H9 (cell line): Measurements from ENCODE around the gene OTP. TPM values are rescaled to one million over a fixed set of nuclear protein-coding genes. Genes with fewer than 3 reads are reported as not detected.

Experiments used
- DNase-seq: peaks from one replicate; pipeline ENCODE4 v3.0.0-alpha.2; 2017
- H2AFZ ChIP-seq: one replicate; pipeline ENCODE4 v1.6.1; 2013; ENCODE audit warnings: mild to moderate bottlenecking, low read length, control low read depth, moderate library complexity
- H2AK5ac ChIP-seq: 2 replicates; pipeline ENCODE4 v1.6.1; 2013; ENCODE audit warnings: low read length, control low read depth, mixed read lengths; ENCODE audit not compliant: insufficient read length
- H2BK120ac ChIP-seq: one replicate; pipeline ENCODE4 v1.6.1; 2013; ENCODE audit warnings: low read depth, mild to moderate bottlenecking, low read length, control low read depth, inconsistent platforms; ENCODE audit not compliant: poor library complexity, severe bottlenecking
- H2BK12ac ChIP-seq: 2 replicates; pipeline ENCODE4 v1.6.1; 2013; ENCODE audit warnings: low read length, control low read depth, mixed read lengths, low read depth; ENCODE audit not compliant: insufficient read length
- H2BK15ac ChIP-seq: 2 replicates; pipeline ENCODE4 v1.6.1; 2013; ENCODE audit warnings: low read depth, low read length, control low read depth
- H2BK20ac ChIP-seq: one replicate; pipeline ENCODE4 v1.6.1; 2013; ENCODE audit warnings: low read depth, mild to moderate bottlenecking, low read length, control low read depth, inconsistent platforms; ENCODE audit not compliant: poor library complexity, severe bottlenecking
- H2BK5ac ChIP-seq: 2 replicates; pipeline ENCODE4 v1.6.1; 2013; ENCODE audit warnings: low read length, control low read depth, mixed read lengths; ENCODE audit not compliant: insufficient read length
- H3K14ac ChIP-seq: 2 replicates; pipeline ENCODE4 v1.6.1; 2013; ENCODE audit warnings: low read length, control low read depth; ENCODE audit not compliant: insufficient read depth
- H3K18ac ChIP-seq: 2 replicates; pipeline ENCODE4 v1.6.1; 2013; ENCODE audit warnings: low read depth, mild to moderate bottlenecking, mixed read lengths, low read length, control low read depth; ENCODE audit not compliant: insufficient read length
- H3K23ac ChIP-seq: 2 replicates; pipeline ENCODE4 v1.6.1; 2013; ENCODE audit warnings: low read length, control low read depth, mixed read lengths, low read depth; ENCODE audit not compliant: insufficient read length
- H3K23me2 ChIP-seq: 2 replicates; pipeline ENCODE4 v1.6.1; 2013; ENCODE audit warnings: low read depth, mild to moderate bottlenecking, mixed read lengths, low read length, control low read depth; ENCODE audit not compliant: insufficient read length, poor library complexity, severe bottlenecking
- H3K27ac ChIP-seq: 2 replicates; pipeline ENCODE4 v1.5.1; 2013; ENCODE audit warnings: low read length, control low read depth, mixed read lengths, low read depth; ENCODE audit not compliant: insufficient read length
- H3K27me3 ChIP-seq: 2 replicates; pipeline ENCODE4 v1.6.1; 2013; ENCODE audit warnings: low read length, control low read depth, inconsistent platforms; ENCODE audit not compliant: insufficient read depth
- H3K4ac ChIP-seq: 2 replicates; pipeline ENCODE4 v1.6.1; 2013; ENCODE audit warnings: low read depth, mild to moderate bottlenecking, control low read depth, inconsistent platforms, low read length, moderate library complexity
- H3K4me1 ChIP-seq: 2 replicates; pipeline ENCODE4 v1.6.1; 2013; ENCODE audit warnings: low read length, control low read depth, inconsistent platforms; ENCODE audit not compliant: insufficient read depth
- H3K4me2 ChIP-seq: 2 replicates; pipeline ENCODE4 v1.6.1; 2013; ENCODE audit warnings: low read length, control low read depth, mixed read lengths; ENCODE audit not compliant: insufficient read length, insufficient read depth
- H3K56ac ChIP-seq: 2 replicates; pipeline ENCODE4 v1.6.1; 2013; ENCODE audit warnings: low read depth, mild to moderate bottlenecking, mixed read lengths, low read length, control low read depth; ENCODE audit not compliant: insufficient read length
- H3K79me1 ChIP-seq: 2 replicates; pipeline ENCODE4 v1.6.1; 2013; ENCODE audit warnings: low read depth, mild to moderate bottlenecking, moderate library complexity, low read length, control low read depth, inconsistent platforms; ENCODE audit not compliant: insufficient read depth, poor library complexity, severe bottlenecking
- H3K79me2 ChIP-seq: 2 replicates; pipeline ENCODE4 v1.6.1; 2013; ENCODE audit warnings: low read length, control low read depth, inconsistent platforms; ENCODE audit not compliant: insufficient read depth
- H3K9ac ChIP-seq: 2 replicates; pipeline ENCODE4 v1.6.1; 2013; ENCODE audit warnings: low read length, control low read depth, mixed read lengths; ENCODE audit not compliant: insufficient read length; ENCODE audit errors: extremely low read depth
- H3K9me3 ChIP-seq: one replicate; pipeline ENCODE4 v1.6.1; 2013; ENCODE audit warnings: low read depth, low read length, inconsistent platforms; ENCODE audit not compliant: control insufficient read depth
- H3T11ph ChIP-seq: one replicate; pipeline ENCODE4 v1.6.1; 2013; ENCODE audit warnings: mild to moderate bottlenecking, low read length, control low read depth, inconsistent platforms
- H4K20me1 ChIP-seq: one replicate; pipeline ENCODE4 v1.6.1; 2013; ENCODE audit not compliant: control insufficient read depth, insufficient read length, insufficient read depth
- H4K5ac ChIP-seq: 2 replicates; pipeline ENCODE4 v1.6.1; 2013; ENCODE audit warnings: low read depth, mild to moderate bottlenecking, mixed read lengths, low read length, control low read depth; ENCODE audit not compliant: insufficient read length
- H4K8ac ChIP-seq: replicated peaks from 2 replicates; pipeline ENCODE4 v1.6.1; 2013; ENCODE audit warnings: low read length, control low read depth, mixed read lengths, low read depth; ENCODE audit not compliant: insufficient read length
- H4K91ac ChIP-seq: 2 replicates; pipeline ENCODE4 v1.6.1; 2013; ENCODE audit warnings: low read depth, mild to moderate bottlenecking, moderate library complexity, mixed read lengths, low read length, control low read depth; ENCODE audit not compliant: insufficient read length
- H3K27ac Mint-ChIP-seq, 3 experiments: 2 replicates in 2 of 3; 3 replicates in 1 of 3; pipeline ENCODE4 v1.8.0; 2020 to 2021; ENCODE audit warnings: mixed read lengths in 3 of 3, mild to moderate bottlenecking in 1 of 3, moderate library complexity in 1 of 3
- H3K27me3 Mint-ChIP-seq: 2 replicates; pipeline ENCODE4 v1.8.0; 2021; ENCODE audit warnings: low read depth, mild to moderate bottlenecking, moderate library complexity, mixed read lengths
- H3K36me3 Mint-ChIP-seq, 3 experiments: 2 replicates in 2 of 3; 3 replicates in 1 of 3; pipeline ENCODE4 v1.8.0; 2020 to 2021; ENCODE audit warnings: low read depth in 3 of 3, mixed read lengths in 3 of 3; ENCODE audit not compliant: insufficient read depth in 1 of 3
- H3K4me1 Mint-ChIP-seq, 2 experiments: 2 replicates each; pipeline ENCODE4 v1.8.0; 2020; ENCODE audit warnings: mixed read lengths in 2 of 2
- H3K4me3 Mint-ChIP-seq, 2 experiments: 2 replicates in 1 of 2; 3 replicates in 1 of 2; pipeline ENCODE4 v1.8.0; 2020 to 2021; ENCODE audit warnings: mild to moderate bottlenecking in 2 of 2, mixed read lengths in 2 of 2, moderate library complexity in 1 of 2
- H3K9me3 Mint-ChIP-seq, 2 experiments: 2 replicates in 1 of 2; 3 replicates in 1 of 2; pipeline ENCODE4 v1.8.0; 2020; ENCODE audit warnings: mild to moderate bottlenecking in 2 of 2, mixed read lengths in 2 of 2, moderate library complexity in 1 of 2
- CTCF ChIP-seq: fragments of 200-600 bp; sonication (generic); conservative IDR thresholded peaks from 3 replicates; pipeline ENCODE4 v1.8.0; 2021; ENCODE audit warnings: antibody characterized with exemption, mild to moderate bottlenecking
- WGBS: extraction: QIAGEN DNeasy Blood & Tissue Kit; methylation state at CpG from one replicate; pipeline ENCODE4 v1.1.7; 2013; ENCODE audit warnings: missing lambda C conversion rate, low lambda C conversion rate, mixed read lengths; ENCODE audit not compliant: insufficient read length; ENCODE audit errors: extremely low coverage; 5-methylcytosine and 5-hydroxymethylcytosine counted together
- total RNA-seq: library from RNA; stranded (reverse); gene quantifications from 2 replicates; pipeline ENCODE4 v1.2.1, GENCODE V29; 2021

Gene OTP
- total RNA-seq, 1 experiment from 2014 or later: not detected

DNA sequence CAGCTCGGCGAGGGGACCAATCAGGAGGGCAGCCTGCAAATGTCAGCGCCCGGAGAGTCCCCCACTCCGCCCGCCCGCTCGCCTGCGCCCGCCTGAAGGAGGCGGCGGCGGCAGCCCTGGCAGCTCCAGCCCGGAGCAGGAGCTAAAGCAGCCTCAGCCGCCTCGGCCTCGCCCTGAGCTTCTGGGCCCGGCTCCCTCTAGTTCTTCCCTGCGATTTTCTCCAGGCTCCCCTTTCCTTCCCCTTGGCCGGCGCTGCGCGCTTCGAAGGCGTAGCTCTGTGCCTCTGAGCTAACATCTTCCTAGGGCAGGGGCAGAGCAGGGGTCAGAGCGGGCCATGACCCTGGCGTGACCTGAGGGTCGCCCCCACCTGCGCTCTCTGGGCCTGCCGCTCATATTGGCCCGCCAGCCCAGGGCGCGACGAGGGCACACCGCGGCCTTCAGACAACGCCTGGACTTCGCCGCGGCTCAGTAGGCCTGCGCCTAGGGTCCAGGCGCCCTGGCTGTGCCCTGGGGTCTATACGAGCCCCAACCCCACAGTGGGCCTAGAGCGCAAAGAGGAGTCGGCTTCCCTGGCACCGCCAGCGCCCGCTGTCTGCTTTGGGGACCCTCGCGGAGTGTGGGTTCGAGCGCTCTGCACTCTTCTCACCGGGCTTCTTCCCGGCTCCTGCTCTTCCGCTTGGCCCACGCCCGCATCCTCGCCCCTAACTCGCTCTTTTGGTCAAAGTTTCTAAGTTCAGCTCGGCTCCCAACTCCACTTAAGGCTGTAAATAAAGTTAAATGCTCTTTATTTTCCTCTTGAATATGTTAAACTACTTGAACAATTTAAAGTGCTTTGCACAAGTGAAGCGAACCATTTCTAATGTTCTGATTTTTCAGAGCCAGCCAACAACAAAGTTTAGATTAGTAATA is 504 bp upstream of the OTP start:
- H2BK120ac ChIP-seq: no peak overlapping the region
- H3K14ac ChIP-seq: no peak overlapping the region; the same call in 1 of the 2 replicates
- H2BK5ac ChIP-seq: no peak overlapping the region
- H4K20me1 ChIP-seq: no peaks in the 10 kb centered on the region
- Mint-ChIP-seq H3K36me3 (peaks cover 0 to 1% (median 0%) of the 10 kb centered on the region in 3 experiments; a peak in 1 of 7 replicates), H3K9me3 (peaks cover 2 to 19% of the 10 kb centered on the region in 2 experiments; a peak in 4 of 5 replicates), H3K27ac (no peak overlapping the region), H3K27me3 (peaks cover 100% of the 10 kb centered on the region), H3K4me3 (peak overlapping the region in 1 of 2 experiments; percentile 75; a peak in 4 of 5 replicates), H3K4me1 (peaks cover 14 to 60% of the 10 kb centered on the region in 2 experiments)
- H3T11ph ChIP-seq: no peak overlapping the region
- no peak; the same call in 2 of the 3 replicates for TF ChIP-seq CTCF
- no peak overlapping the region for H3K4ac ChIP-seq
- H3K79me1 ChIP-seq: no peaks in the 10 kb centered on the region
- H3K79me2 ChIP-seq: no peaks in the 10 kb centered on the region
- no peak overlapping the region for H4K91ac ChIP-seq
- no CpG with 5 or more reads among the region's 61 CpGs for WGBS
- no peak overlapping the region for H2BK15ac ChIP-seq
- no peaks in the 10 kb centered on the region for H3K9me3 ChIP-seq
- H3K9ac ChIP-seq: no peak overlapping the region
- H2AFZ ChIP-seq: no peak overlapping the region
- no peak overlapping the region for H3K23ac ChIP-seq
- peak; percentile 94 for DNase-seq
- H2BK12ac ChIP-seq: no peak overlapping the region
- H3K4me1 ChIP-seq: no peaks in the 10 kb centered on the region
- H4K8ac ChIP-seq: no peak overlapping the region
- H4K5ac ChIP-seq: no peak overlapping the region
- peaks cover 87% of the 10 kb centered on the region for H3K27me3 ChIP-seq
- H2AK5ac ChIP-seq: no peak overlapping the region
- no peak overlapping the region for H3K27ac ChIP-seq
- peaks cover 12% of the 10 kb centered on the region for H3K23me2 ChIP-seq
- H3K4me2 ChIP-seq: peak overlapping the region; percentile 53
- no peak overlapping the region for H3K18ac ChIP-seq
- no peak overlapping the region for H2BK20ac ChIP-seq
- no peak overlapping the region for H3K56ac ChIP-seq
